Esophagus muscularis mucosa (tissue), 4 donors: ENCODE data around the gene XPO6. TPM values are rescaled to one million over a fixed set of nuclear protein-coding genes. Genes with fewer than 3 reads are reported as not detected.
"Not testable (repeated sequence)": the region's sequence is repeated elsewhere in the genome, so short reads cannot be mapped to it uniquely, and the experiment has no call there.

ENCODE experiments used
- DNase-seq: peaks from one replicate; pipeline ENCODE4 v3.0.0-alpha.2; 2017; ENCODE audit errors: extremely low spot score
- H3K27ac ChIP-seq, 4 donors: fragments of 200-600 bp; sonication (generic); replicated peaks in 1 of 4; 1 replicate in 3 of 4; 2 replicates in 1 of 4; pipeline ENCODE4 v1.5.1; 2016 to 2019; ENCODE audit warnings: mild to moderate bottlenecking in 1 of 4
- H3K27me3 ChIP-seq, 4 donors: fragments of 200-600 bp; sonication (generic); one replicate each; pipeline versions ENCODE4 v1.5.1 to v1.6.0; 2016 to 2019
- H3K36me3 ChIP-seq, 4 donors: fragments of 200-600 bp; sonication (generic); one replicate each; pipeline ENCODE4 v1.5.1; 2016 to 2019
- H3K4me1 ChIP-seq, 4 donors: fragments of 200-600 bp; sonication (generic); one replicate each; pipeline ENCODE4 v1.5.1; 2016 to 2019
- H3K4me3 ChIP-seq, 4 donors: fragments of 200-600 bp; sonication (generic); 1 replicate in 2 of 4; 2 replicates in 2 of 4; pipeline ENCODE4 v1.5.1; 2016 to 2019; ENCODE audit warnings: mild to moderate bottlenecking in 4 of 4, moderate library complexity in 1 of 4
- H3K9me3 ChIP-seq, 4 donors: fragments of 200-600 bp; sonication (generic); 1 replicate in 3 of 4; 2 replicates in 1 of 4; pipeline ENCODE4 v1.5.1; 2016 to 2019
- EP300 ChIP-seq: sonication (generic); formaldehyde crosslinking; IDR thresholded peaks from one replicate; pipeline ENCODE4 v1.6.1; 2017; ENCODE audit warnings: antibody characterized with exemption
- POLR2A ChIP-seq: fragments of 450-650 bp; IDR thresholded peaks from one replicate; pipeline ENCODE4 v1.6.1; 2017; ENCODE audit warnings: antibody characterized with exemption, moderate library complexity, mild to moderate bottlenecking, low read depth
- POLR2AphosphoS5 ChIP-seq, 2 donors: sonication (generic); formaldehyde crosslinking; IDR thresholded peaks; one replicate each; pipeline ENCODE4 v1.6.1; 2017; ENCODE audit warnings: antibody characterized with exemption in 2 of 2
- WGBS: methylation state at CpG from one replicate; pipeline ENCODE4 v1.1.5; 2018; 5-methylcytosine and 5-hydroxymethylcytosine counted together
- intact Hi-C: fragments of 100-400 bp; cut with DNase I; formaldehyde crosslinking; loops from one replicate; pipeline ENCODE4 v1.15.1; 2023
- total RNA-seq, 4 donors: library from RNA; depleted of rRNA; stranded (reverse); fragments of >200 nt; gene quantifications; one replicate each; pipeline versions ENCODE4 v1.1.0 to v1.2.1, GENCODE V29; 2016
- TF ChIP-seq, protein P1 (sequence below), 3 experiments: fragments of 200-600 bp in 2 of 3; fragments of 450-650 bp in 1 of 3; sonication (generic) in 2 of 3; IDR thresholded peaks; one replicate each; pipeline ENCODE4 v1.5.1; 2017 to 2019; ENCODE audit warnings: antibody characterized with exemption in 3 of 3, mild to moderate bottlenecking in 2 of 3, moderate library complexity in 1 of 3

Gene XPO6
- total RNA-seq, 4 donors from 2014 or later = 39.0 to 68.3 (median 51.1) TPM

DNA sequence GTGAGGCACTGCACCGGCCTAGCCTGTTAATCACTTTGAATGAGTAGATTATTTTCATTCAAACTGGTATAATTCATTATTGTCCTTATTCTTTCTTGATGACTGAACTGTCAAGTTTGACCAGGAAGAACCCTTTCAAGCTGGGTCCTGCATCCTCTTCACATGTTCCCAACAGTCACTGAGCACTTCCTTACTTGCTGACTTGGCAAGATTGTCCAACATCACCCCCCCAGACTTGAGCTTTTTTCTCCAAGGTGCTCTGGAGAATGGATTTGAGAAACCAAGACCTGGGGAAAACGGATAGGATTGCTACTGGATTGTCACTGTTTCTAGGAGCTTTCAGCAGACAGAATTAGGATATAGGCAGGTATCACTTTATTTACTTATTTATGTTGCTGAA lies 93.1 kb downstream of the XPO6 start:
- no peak overlapping the region for H3K4me3 ChIP-seq
- H3K27me3 ChIP-seq = no peaks in the 10 kb centered on the region
- no peak for TF ChIP-seq POLR2A
- no peak for TF ChIP-seq EP300
- no peak for TF ChIP-seq POLR2AphosphoS5 (IDR thresholded peaks at IDR 0.05)
- TF ChIP-seq, protein P1, sequence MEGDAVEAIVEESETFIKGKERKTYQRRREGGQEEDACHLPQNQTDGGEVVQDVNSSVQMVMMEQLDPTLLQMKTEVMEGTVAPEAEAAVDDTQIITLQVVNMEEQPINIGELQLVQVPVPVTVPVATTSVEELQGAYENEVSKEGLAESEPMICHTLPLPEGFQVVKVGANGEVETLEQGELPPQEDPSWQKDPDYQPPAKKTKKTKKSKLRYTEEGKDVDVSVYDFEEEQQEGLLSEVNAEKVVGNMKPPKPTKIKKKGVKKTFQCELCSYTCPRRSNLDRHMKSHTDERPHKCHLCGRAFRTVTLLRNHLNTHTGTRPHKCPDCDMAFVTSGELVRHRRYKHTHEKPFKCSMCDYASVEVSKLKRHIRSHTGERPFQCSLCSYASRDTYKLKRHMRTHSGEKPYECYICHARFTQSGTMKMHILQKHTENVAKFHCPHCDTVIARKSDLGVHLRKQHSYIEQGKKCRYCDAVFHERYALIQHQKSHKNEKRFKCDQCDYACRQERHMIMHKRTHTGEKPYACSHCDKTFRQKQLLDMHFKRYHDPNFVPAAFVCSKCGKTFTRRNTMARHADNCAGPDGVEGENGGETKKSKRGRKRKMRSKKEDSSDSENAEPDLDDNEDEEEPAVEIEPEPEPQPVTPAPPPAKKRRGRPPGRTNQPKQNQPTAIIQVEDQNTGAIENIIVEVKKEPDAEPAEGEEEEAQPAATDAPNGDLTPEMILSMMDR (IDR thresholded peaks at IDR 0.05) = no peak
- intact Hi-C loops = no loop called here
- no peaks in the 10 kb centered on the region for H3K4me1 ChIP-seq
- DNase-seq = no peak
- H3K27ac ChIP-seq = no peak overlapping the region
- H3K36me3 ChIP-seq = peaks cover 46 to 94% (median 73%) of the 10 kb centered on the region in 4 donors
- 46% methylated on average over 2 of the region's 2 CpGs for WGBS
- H3K9me3 ChIP-seq = no peaks in the 10 kb centered on the region

DNA sequence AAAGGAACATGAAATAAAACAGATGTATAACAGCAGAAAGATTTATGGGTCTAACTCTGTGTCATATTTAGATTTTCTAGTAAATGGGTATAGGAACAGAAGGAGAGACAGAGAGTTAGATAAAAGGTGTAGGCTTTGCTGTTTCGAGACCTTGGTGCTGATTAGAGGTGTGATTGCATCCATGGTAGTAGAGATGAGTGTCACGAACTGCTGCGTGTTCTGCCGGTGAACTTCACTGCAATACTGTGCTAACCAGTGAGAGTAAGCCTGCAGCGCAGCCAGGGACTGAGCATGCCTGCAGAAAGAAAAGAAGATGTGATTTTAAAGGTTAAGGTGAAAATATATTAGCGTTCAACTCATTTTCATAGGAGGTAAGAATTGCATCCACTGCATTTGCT lies 94.6 kb downstream of the XPO6 start:
- Histone ChIP-seq H3K4me1 (no peaks in the 10 kb centered on the region), H3K27ac (no peak overlapping the region), H3K4me3 (no peak overlapping the region), H3K9me3 (no peaks in the 10 kb centered on the region), H3K27me3 (no peaks in the 10 kb centered on the region), H3K36me3 (peaks cover 46 to 90% (median 74%) of the 10 kb centered on the region in 4 donors)
- DNase-seq = no peak
- TF ChIP-seq, protein P1 (IDR thresholded peaks at IDR 0.05) = no peak
- TF ChIP-seq POLR2AphosphoS5 (IDR thresholded peaks at IDR 0.05) (no peak), EP300 (no peak), POLR2A (no peak)
- 93% methylated on average over 6 of the region's 6 CpGs for WGBS
- intact Hi-C loops = no loop called here

DNA sequence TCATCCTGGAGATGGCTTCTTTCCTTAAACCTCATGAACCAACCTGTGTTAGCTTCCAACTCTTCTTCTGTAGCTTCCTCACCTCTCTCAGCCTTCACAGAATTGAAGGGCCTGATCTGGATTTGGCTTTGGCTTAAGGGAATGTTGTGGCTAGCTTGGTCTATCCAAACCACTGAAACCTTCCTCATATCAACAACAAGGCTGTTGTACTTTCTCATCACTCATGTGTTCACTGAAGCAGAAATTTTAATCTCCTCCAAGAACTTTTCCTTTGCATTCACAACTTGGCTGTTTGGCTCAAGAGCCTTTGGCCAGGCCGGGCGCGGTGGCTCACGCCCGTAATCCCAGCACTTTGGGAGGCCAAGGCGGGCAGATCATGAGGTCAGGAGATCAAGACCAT lies 95.9 kb downstream of the XPO6 start:
- WGBS = 99% methylated on average over 6 of the region's 6 CpGs
- H3K27me3 ChIP-seq, H3K27ac ChIP-seq, H3K4me1 ChIP-seq, H3K9me3 ChIP-seq, DNase-seq, H3K4me3 ChIP-seq, intact Hi-C loops: not testable (repeated sequence)
- peaks cover 49 to 90% (median 74%) of the 10 kb centered on the region in 4 donors for H3K36me3 ChIP-seq

DNA sequence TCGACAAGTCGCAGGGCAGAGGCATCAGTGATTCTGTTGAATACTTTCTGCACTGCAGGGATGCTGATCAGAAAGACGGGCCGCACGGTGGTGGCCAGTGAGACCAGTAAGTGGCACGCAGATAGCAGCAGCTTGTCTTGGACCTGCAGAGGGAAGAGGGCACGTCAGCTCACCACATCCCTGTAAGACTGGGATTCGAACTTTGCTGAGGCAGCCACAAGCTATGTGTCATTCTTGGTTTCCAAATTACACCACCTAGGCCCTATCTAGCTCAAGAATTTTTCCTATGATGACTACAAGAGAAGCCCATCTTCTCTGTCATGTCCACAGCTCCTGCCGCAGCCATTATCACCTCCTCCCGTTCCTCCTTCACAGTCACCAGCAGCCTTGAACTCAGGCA lies 98.9 kb downstream of the XPO6 start:
- Histone ChIP-seq H3K9me3 (no peaks in the 10 kb centered on the region), H3K27ac (no peak overlapping the region), H3K4me3 (no peak overlapping the region), H3K36me3 (peaks cover 46 to 93% (median 79%) of the 10 kb centered on the region in 4 donors), H3K4me1 (no peaks in the 10 kb centered on the region), H3K27me3 (no peaks in the 10 kb centered on the region)
- TF ChIP-seq POLR2AphosphoS5 (IDR thresholded peaks at IDR 0.05) (no peak), POLR2A (no peak), EP300 (no peak)
- TF ChIP-seq, protein P1 (IDR thresholded peaks at IDR 0.05) = no peak
- DNase-seq = no peak
- 94% methylated on average over 3 of the region's 10 CpGs for WGBS
- intact Hi-C loops = no loop called here

DNA sequence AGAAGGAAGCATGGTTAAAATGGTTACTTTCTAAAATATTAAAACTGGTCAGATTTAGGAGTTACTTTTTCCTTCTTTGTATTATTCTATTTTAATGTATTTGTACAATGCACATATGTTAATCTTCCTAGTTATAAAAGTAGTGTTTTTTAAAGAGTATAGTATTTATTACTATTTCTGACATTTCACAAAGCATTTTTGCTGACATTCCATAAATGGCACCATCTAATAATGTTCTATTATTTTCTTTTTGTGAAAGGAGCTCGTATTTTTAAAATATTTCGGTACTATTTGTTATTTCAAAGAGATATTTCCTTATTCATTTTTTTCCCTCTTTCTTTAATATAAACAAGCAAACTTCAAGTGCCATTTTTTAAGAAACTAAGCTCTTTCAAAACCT lies 100.8 kb downstream of the XPO6 start:
- Histone ChIP-seq H3K4me3 (no peak overlapping the region), H3K27ac (no peak overlapping the region), H3K36me3 (peaks cover 47 to 93% (median 82%) of the 10 kb centered on the region in 4 donors), H3K9me3 (no peaks in the 10 kb centered on the region), H3K27me3 (no peaks in the 10 kb centered on the region), H3K4me1 (no peaks in the 10 kb centered on the region)
- 88% methylated on average over 2 of the region's 2 CpGs for WGBS
- no peak for DNase-seq
- no peak for TF ChIP-seq POLR2AphosphoS5 (IDR thresholded peaks at IDR 0.05)
- intact Hi-C loops = no loop called here

DNA sequence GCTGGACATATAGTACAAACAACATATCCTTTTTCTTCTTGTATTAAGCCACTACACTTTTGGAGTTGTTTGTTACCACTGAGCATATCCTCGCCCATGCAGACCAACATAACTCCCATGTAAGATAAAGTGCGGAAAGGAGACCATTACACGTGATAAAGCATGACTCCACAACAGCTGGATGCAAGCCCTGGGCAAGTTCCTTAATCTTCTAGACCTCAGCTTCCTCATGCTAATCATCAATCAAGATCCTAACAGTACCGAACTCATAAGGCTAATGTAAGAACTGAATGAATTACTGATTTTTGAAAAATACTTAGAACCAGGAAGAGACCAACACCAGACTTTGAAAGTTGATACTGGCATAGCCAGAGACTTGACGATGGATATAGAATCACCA lies 101.3 kb downstream of the XPO6 start:
- Histone ChIP-seq H3K9me3 (no peaks in the 10 kb centered on the region), H3K36me3 (peaks cover 47 to 93% (median 82%) of the 10 kb centered on the region in 4 donors), H3K27me3 (no peaks in the 10 kb centered on the region), H3K27ac (no peak overlapping the region), H3K4me3 (no peak overlapping the region), H3K4me1 (no peaks in the 10 kb centered on the region)
- 79% methylated on average over 5 of the region's 5 CpGs for WGBS
- DNase-seq = no peak
- intact Hi-C loops = no loop called here
- no peak for TF ChIP-seq POLR2AphosphoS5 (IDR thresholded peaks at IDR 0.05)
- TF ChIP-seq, protein P1 (IDR thresholded peaks at IDR 0.05) = no peak
- no peak for TF ChIP-seq POLR2A
- TF ChIP-seq EP300 = no peak
